Calu3 (cell line): Measurements from ENCODE around the gene KRT73. TPM values are rescaled to one million over a fixed set of nuclear protein-coding genes. Genes with fewer than 3 reads are reported as not detected.

ENCODE experiments used
- BruUV-seq: library from RNA; stranded (reverse); fragments of 400-500 nt; replicated peaks from 2 replicates; lab custom pipeline; 2021; lab: Mats Ljungman, UMichigan
- CTCF ChIA-PET: fragments of 300-600 bp; sonication (Branson Sonifier 250); formaldehyde crosslinking; loops from one replicate; lab custom pipeline; 2022; ENCODE audit warnings: antibody characterized with exemption; lab: Charles Lee
- DNase-seq: peaks from one replicate; pipeline ENCODE4 v3.0.0; 2022
- H3K27ac Mint-ChIP-seq: one replicate; pipeline ENCODE4 v1.8.0; 2022; ENCODE audit warnings: mixed read lengths; ENCODE audit not compliant: unreplicated experiment
- H3K27me3 Mint-ChIP-seq: one replicate; pipeline ENCODE4 v1.8.0; 2022; ENCODE audit warnings: mixed read lengths; ENCODE audit not compliant: unreplicated experiment
- H3K36me3 Mint-ChIP-seq: one replicate; pipeline ENCODE4 v1.8.0; 2022; ENCODE audit warnings: mild to moderate bottlenecking, moderate library complexity, mixed read lengths; ENCODE audit not compliant: insufficient read depth, unreplicated experiment
- H3K4me1 Mint-ChIP-seq: one replicate; pipeline ENCODE4 v1.8.0; 2022; ENCODE audit warnings: mild to moderate bottlenecking, low read depth, mixed read lengths; ENCODE audit not compliant: unreplicated experiment
- H3K4me3 Mint-ChIP-seq: one replicate; pipeline ENCODE4 v1.8.0; 2022; ENCODE audit warnings: mild to moderate bottlenecking, low read depth, moderate library complexity, mixed read lengths; ENCODE audit not compliant: unreplicated experiment
- H3K9me3 Mint-ChIP-seq: one replicate; pipeline ENCODE4 v1.8.0; 2022; ENCODE audit warnings: low read depth, mixed read lengths; ENCODE audit not compliant: unreplicated experiment
- intact Hi-C: fragments of 100-400 bp; cut with micrococcal nuclease; formaldehyde crosslinking; loops from one replicate; pipeline ENCODE4 v1.10.0; 2022; ENCODE audit not compliant: unreplicated experiment
- total RNA-seq: library from RNA; stranded (reverse); gene quantifications from 2 replicates; pipeline ENCODE4 v1.2.3, GENCODE V29; 2022
- TF ChIP-seq, protein P1 (sequence below): fragments of 200-600 bp; IDR thresholded peaks from one replicate; pipeline ENCODE4 v1.8.0; 2022; ENCODE audit warnings: antibody characterized with exemption; ENCODE audit not compliant: unreplicated experiment

Gene KRT73
- total RNA-seq, 1 experiment from 2014 or later = not detected

DNA sequence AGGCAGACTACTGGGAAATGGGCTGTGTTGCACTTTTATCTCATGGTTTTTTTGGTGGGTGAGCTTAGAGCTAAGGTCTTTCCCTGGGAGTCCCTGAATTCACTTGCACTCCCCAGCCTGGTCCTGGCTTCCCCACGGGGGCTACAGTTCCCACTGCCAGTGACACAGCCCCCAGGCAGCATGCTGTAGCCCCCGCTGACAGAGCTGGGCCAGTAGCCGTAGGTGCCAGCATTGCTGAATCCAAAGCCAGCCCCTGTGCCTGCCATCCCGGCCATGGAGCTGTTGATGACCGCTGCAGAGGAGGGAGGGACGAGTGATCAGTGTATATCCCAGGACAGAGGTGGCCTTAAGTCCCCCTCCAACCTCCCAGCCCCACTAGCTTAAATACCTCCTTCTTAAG, 10.2 kb downstream of the KRT73 start:
- TF ChIP-seq, protein P1, sequence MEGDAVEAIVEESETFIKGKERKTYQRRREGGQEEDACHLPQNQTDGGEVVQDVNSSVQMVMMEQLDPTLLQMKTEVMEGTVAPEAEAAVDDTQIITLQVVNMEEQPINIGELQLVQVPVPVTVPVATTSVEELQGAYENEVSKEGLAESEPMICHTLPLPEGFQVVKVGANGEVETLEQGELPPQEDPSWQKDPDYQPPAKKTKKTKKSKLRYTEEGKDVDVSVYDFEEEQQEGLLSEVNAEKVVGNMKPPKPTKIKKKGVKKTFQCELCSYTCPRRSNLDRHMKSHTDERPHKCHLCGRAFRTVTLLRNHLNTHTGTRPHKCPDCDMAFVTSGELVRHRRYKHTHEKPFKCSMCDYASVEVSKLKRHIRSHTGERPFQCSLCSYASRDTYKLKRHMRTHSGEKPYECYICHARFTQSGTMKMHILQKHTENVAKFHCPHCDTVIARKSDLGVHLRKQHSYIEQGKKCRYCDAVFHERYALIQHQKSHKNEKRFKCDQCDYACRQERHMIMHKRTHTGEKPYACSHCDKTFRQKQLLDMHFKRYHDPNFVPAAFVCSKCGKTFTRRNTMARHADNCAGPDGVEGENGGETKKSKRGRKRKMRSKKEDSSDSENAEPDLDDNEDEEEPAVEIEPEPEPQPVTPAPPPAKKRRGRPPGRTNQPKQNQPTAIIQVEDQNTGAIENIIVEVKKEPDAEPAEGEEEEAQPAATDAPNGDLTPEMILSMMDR = no peak
- Mint-ChIP-seq H3K4me3 (no peak overlapping the region), H3K36me3 (no peaks in the 10 kb centered on the region), H3K4me1 (no peaks in the 10 kb centered on the region), H3K27ac (no peak overlapping the region), H3K27me3 (peaks cover 83% of the 10 kb centered on the region), H3K9me3 (no peaks in the 10 kb centered on the region)
- CTCF ChIA-PET = no interaction called here
- DNase-seq = no peak
- BruUV-seq = no TSS peak
- intact Hi-C loops = no loop called here

- peaks cover 83% of the 10 kb centered on the region for H3K27me3 Mint-ChIP-seq
Observed at GRCh38 chr12:52607314-52607713, 11.0 kb downstream of the KRT73 start.

DNA sequence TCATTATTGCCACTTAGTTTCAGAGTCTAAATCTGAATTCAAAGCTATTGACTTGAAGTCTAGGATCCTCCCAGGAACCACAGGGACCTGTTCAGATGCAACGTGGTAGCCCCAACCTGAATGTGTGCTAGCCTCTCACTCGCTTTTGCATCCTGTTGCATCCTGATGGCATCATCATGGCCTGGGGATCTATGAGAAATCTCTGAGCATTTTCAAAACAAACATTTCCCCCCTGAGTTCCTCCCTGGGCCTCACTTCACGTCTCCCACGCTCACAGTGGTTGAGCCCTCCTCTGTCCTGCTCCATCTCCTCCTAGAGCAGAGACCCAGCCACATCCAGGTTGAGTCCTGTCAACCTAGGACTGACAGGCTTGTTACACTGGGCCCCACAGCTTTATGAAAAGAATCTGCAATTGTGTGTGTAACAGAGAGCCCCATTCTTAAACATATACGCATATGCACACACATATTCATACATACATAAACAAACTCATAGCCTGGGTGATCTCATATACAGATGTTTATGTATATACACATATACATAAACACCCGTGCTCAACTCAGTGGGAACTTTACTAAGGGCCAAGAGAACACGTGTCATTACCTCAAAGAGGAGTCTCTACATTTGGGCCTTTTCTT, 11.7 kb downstream of the KRT73 start:
- H3K36me3 Mint-ChIP-seq = no peaks in the 10 kb centered on the region
- H3K27ac Mint-ChIP-seq = no peak overlapping the region
- BruUV-seq = no TSS peak
- CTCF ChIA-PET = interaction anchor here (0.5 to 0.6 kb wide), 2 partner anchors 14 to 487 kb away, joined by 3 to 4 read pairs; no protein-coding TSS in a partner anchor
- no peaks in the 10 kb centered on the region for H3K4me1 Mint-ChIP-seq
- no peak overlapping the region for H3K4me3 Mint-ChIP-seq
- DNase-seq = no peak
- peaks cover 83% of the 10 kb centered on the region for H3K27me3 Mint-ChIP-seq
- no peaks in the 10 kb centered on the region for H3K9me3 Mint-ChIP-seq
- TF ChIP-seq, protein P1 = no peak
- intact Hi-C loops = no loop called here

More at GRCh38 chr12:52607314-52607713, 11.0 kb downstream of the KRT73 start:
- TF ChIP-seq, protein P1 = no peak
- Mint-ChIP-seq H3K4me3 (no peak overlapping the region), H3K27ac (no peak overlapping the region), H3K9me3 (no peaks in the 10 kb centered on the region), H3K4me1 (no peaks in the 10 kb centered on the region), H3K36me3 (no peaks in the 10 kb centered on the region)
- CTCF ChIA-PET = no interaction called here
- DNase-seq = no peak
- intact Hi-C loops = no loop called here
- no TSS peak for BruUV-seq

DNA sequence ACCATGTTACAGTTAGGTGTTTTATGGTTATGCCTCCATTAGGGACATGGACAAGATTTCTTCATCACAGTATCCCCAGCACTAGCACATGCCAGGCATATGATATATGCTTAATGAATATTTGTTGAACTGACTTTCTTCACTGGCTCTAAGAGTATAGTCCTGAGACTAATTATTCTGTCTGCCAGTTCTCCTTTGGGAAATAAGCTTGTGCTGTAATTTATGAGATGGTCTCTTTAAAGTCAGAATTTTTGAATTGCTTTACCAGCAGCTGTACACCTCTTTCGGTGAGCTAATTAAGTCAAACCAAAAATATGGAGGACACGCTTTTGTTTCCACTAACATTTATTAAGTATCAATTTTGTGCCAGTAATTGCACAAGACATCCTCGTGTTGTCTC, 12.3 kb downstream of the KRT73 start:
- no peaks in the 10 kb centered on the region for H3K9me3 Mint-ChIP-seq
- no peak overlapping the region for H3K4me3 Mint-ChIP-seq
- H3K4me1 Mint-ChIP-seq = no peaks in the 10 kb centered on the region
- DNase-seq = no peak
- TF ChIP-seq, protein P1 = no peak
- no peaks in the 10 kb centered on the region for H3K36me3 Mint-ChIP-seq
- CTCF ChIA-PET = interaction anchor here (0.6 kb wide), 1 partner anchor 486 kb away, joined by 4 read pairs; no protein-coding TSS in a partner anchor
- H3K27ac Mint-ChIP-seq = no peak overlapping the region
- no TSS peak for BruUV-seq
- intact Hi-C loops = no loop called here
- peaks cover 81% of the 10 kb centered on the region for H3K27me3 Mint-ChIP-seq
